ENCODE measurements around the gene UQCC3. TPM values are rescaled to one million over a fixed set of nuclear protein-coding genes. Genes with fewer than 3 reads are reported as not detected.

The UQCC3 gene
- total and polyA plus RNA-seq, 2 of the 13 experiments (the other 11 are each of a cell fraction or from before 2014, with no cell fraction given), result 7.7 to 16.0 TPM

- peak; percentile 84 for TF ChIP-seq ZNF574 (CRISPR knock-in tag; IDR thresholded peaks at IDR 0.05)
- TF ChIP-seq NCOR1 (IDR thresholded peaks at IDR 0.05; ENCODE audit: borderline replicate concordance, low read length), result no peak
- no peak for TF ChIP-seq SYNCRIP (IDR thresholded peaks at IDR 0.05; ENCODE audit: insufficient read depth, low read depth, low read length)
- TF ChIP-seq TCF12 (IDR thresholded peaks at IDR 0.05), result no peak
- TF ChIP-seq TCF12 (CRISPR knock-in tag; IDR thresholded peaks at IDR 0.05), result peak; percentile 75; the same call in 1 of the 2 replicates
- TF ChIP-seq MAFF (IDR thresholded peaks at IDR 0.05; ENCODE audit: low read depth, low read length), result no peak
- TF ChIP-seq CERS6 (CRISPR knock-in tag; IDR thresholded peaks at IDR 0.05), result no peak
- no peak for TF ChIP-seq ZNF468 (CRISPR knock-in tag; IDR thresholded peaks at IDR 0.05)
- TF ChIP-seq ZNF232 (CRISPR knock-in tag; IDR thresholded peaks at IDR 0.05; ENCODE audit: borderline replicate concordance), result 0 out of 2 replicates have a peak, but pooled peaks have one; percentile 10
- peak; percentile 84 for TF ChIP-seq AGO1 (IDR thresholded peaks at IDR 0.05; ENCODE audit: low read depth, low read length, poor library complexity, severe bottlenecking)
- peak; percentile 91; the same call in 1 of the 2 replicates for TF ChIP-seq SIN3A (IDR thresholded peaks at IDR 0.05; ENCODE audit: borderline replicate concordance, low read depth, low read length)
- TF ChIP-seq ZNF709 (CRISPR knock-in tag; IDR thresholded peaks at IDR 0.05), result peak; percentile 26; the same call in 1 of the 2 replicates
- peak; percentile 61; the same call in 1 of the 2 replicates for TF ChIP-seq ZNF317 (CRISPR knock-in tag; IDR thresholded peaks at IDR 0.05)
- TF ChIP-seq ZNF75D (CRISPR knock-in tag; IDR thresholded peaks at IDR 0.05; ENCODE audit: borderline replicate concordance), result no peak
- peak; percentile 26; the same call in 1 of the 2 replicates for TF ChIP-seq NFRKB (IDR thresholded peaks at IDR 0.05)
- no peak for TF ChIP-seq RCOR2 (CRISPR knock-in tag; IDR thresholded peaks at IDR 0.05)
- peak; percentile 71 for TF ChIP-seq TARDBP (CRISPR knock-in tag; IDR thresholded peaks at IDR 0.05)
- 0 out of 2 replicates have a peak, but pooled peaks have one; percentile 30 for TF ChIP-seq POGZ (CRISPR knock-in tag; IDR thresholded peaks at IDR 0.05)
- no peak for TF ChIP-seq RAD51 (IDR thresholded peaks at IDR 0.05; ENCODE audit: borderline replicate concordance)
- peak; percentile 73; the same call in 1 of the 2 replicates for TF ChIP-seq ZNF670 (CRISPR knock-in tag; IDR thresholded peaks at IDR 0.05; ENCODE audit: borderline replicate concordance)
- peak; percentile 77 for TF ChIP-seq HNF4A (CRISPR knock-in tag; IDR thresholded peaks at IDR 0.05)
- TF ChIP-seq PITX1 (CRISPR knock-in tag; IDR thresholded peaks at IDR 0.05), result 0 out of 2 replicates have a peak, but pooled peaks have one; percentile 48
- TF ChIP-seq ZNF614 (CRISPR knock-in tag; IDR thresholded peaks at IDR 0.05; ENCODE audit: borderline replicate concordance), result peak; percentile 16; the same call in 1 of the 2 replicates
- no peak for TF ChIP-seq TSC22D2 (CRISPR knock-in tag; IDR thresholded peaks at IDR 0.05; ENCODE audit: borderline replicate concordance)
- peak; percentile 75; the same call in 1 of the 2 replicates for TF ChIP-seq PCBP1 (IDR thresholded peaks at IDR 0.05; ENCODE audit: borderline replicate concordance, low read depth, low read length)
- TF ChIP-seq ISX (CRISPR knock-in tag; conservative IDR thresholded peaks at IDR 0.05), result no peak
- peak; percentile 84 for TF ChIP-seq ATF1 (CRISPR knock-in tag; IDR thresholded peaks at IDR 0.05)
- no peak for TF ChIP-seq GTF3A (CRISPR knock-in tag; conservative IDR thresholded peaks at IDR 0.05)
- TF ChIP-seq ZNF879 (CRISPR knock-in tag; IDR thresholded peaks at IDR 0.05), result peak; percentile 77; the same call in 1 of the 2 replicates
These were observed 25.3 kb upstream of the UQCC3 start, which contains the start of gene GANAB (continued) for GRCh38 chr11:62645946-62646824.
